ENCODE data around the gene ITGB1BP1.

- no peak for TF ChIP-seq CTCF (IDR thresholded peaks at IDR 0.05)
- no peak for TF ChIP-seq EZH2 (IDR thresholded peaks at IDR 0.05)
- TF ChIP-seq EZH2phosphoT487 (IDR thresholded peaks at IDR 0.05) = no peak
These were observed 34.1 kb downstream of the ITGB1BP1 start for GRCh38 chr2:9388950-9389911.

Measured in neural progenitor cell (in vitro differentiated cells).